ENCODE measurements around the gene TMEM59.
"Not testable (repeated sequence)": the region's sequence is repeated elsewhere in the genome, so short reads cannot be mapped to it uniquely, and the experiment has no call there.

Gene TMEM59

DNA sequence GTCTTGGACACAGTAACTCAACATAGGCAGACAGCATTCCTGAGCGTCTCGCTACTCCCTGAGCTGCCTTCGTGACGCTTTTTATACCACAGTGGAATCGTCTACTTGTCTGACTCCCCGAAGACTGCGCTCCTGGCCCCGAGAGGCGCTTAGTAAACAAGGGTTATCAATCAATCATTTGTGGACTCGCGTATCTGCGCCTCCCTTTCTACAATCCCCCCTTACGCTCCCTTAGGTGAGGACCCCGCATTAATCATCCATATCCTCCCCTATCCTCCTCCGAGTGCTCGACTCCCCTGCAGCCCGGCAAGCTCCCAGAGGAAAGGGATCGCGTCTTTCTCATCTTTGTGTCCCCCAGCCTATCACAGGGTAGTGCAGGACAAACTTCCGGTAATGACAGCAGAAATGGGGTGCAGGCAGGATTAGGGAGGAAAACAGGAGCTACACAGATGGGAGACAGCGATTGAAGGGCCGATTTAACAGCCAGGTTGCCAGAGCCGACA lies 522 bp downstream of the TMEM59 start:
- DNase-seq: no peak

- DNase-seq: no peak
These were observed 1.0 kb downstream of the TMEM59 start for GRCh38 chr1:54051933-54052430.

- not testable (repeated sequence) for DNase-seq
These were observed 2.6 kb downstream of the TMEM59 start for GRCh38 chr1:54050435-54050834.

- DNase-seq: no peak
These were observed 5.4 kb downstream of the TMEM59 start for GRCh38 chr1:54047384-54048305.

GRCh38 chr1:54046671-54047383 lies 6.2 kb downstream of the TMEM59 start:
- DNase-seq: no peak

DNA sequence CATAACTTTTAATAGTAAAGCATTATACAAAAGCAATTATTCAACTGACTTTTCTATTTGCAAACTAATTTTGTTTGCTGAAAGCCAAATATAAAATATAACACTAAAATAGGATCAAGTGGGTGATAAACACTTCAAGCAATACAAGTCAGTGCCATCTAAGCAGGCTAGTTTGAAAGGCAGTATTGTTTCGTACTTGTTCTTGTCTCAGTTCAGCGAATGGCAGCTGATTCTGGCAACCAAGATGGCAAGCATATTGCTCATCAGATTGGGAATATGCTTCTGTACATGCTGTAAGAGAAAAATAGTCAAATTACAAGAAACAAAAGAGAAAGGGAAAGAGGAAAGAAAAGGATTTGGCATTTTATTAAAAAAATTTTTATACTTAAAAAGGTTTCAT lies 7.5 kb downstream of the TMEM59 start:
- DNase-seq: no peak

GRCh38 chr1:54041806-54042205 lies 11.2 kb downstream of the TMEM59 start:
- DNase-seq: no peak

DNA sequence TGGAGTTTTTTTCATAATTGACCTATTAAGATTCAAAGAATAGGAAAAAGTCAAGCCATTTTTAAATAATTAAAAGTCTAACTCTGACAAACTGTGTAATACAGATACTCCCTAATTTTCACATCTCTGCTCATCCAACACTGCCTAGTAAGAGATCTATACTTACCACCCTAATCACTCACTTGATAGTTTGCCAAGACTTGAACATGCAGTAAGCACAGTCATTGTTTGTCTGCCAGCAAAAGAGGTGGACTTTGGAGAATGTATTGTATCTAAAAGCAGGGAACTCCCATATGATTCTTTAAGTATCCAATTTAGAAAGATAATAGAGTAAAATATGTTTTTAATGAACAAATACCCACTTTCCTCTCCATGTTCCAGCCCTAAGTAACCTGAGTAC lies 15.5 kb downstream of the TMEM59 start:
- no peak for DNase-seq

- DNase-seq: no peak
These were observed 24.4 kb downstream of the TMEM59 start for GRCh38 chr1:54028306-54029251.

DNA sequence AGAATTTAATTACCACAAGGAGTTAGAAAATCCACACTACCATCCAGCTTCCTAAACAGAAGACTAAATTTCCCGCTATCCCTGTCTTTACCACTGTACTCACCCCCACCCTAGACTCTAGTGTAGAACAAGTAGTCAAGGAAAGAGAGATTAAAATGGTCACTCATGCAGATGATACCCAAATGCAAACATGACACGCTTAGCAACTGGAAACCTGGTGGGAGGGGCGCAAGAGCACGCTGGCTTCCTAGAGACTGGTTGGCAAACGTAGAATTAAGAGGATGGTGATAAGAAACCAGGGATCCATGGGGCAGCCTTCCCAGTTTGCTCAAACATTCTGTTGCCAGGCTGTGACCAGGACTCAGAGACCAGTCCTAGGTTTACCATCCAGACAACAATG lies 25.2 kb downstream of the TMEM59 start:
- no peak for DNase-seq

GRCh38 chr1:54024811-54025210 lies 28.2 kb downstream of the TMEM59 start:
- not testable (repeated sequence) for DNase-seq

- DNase-seq: no peak
These were observed 28.6 kb downstream of the TMEM59 start for GRCh38 chr1:54024358-54024757.

- not testable (repeated sequence) for DNase-seq
These were observed 33.3 kb downstream of the TMEM59 start for GRCh38 chr1:54019562-54020176.

GRCh38 chr1:54018635-54019034 lies 34.4 kb downstream of the TMEM59 start:
- no peak for DNase-seq

DNA sequence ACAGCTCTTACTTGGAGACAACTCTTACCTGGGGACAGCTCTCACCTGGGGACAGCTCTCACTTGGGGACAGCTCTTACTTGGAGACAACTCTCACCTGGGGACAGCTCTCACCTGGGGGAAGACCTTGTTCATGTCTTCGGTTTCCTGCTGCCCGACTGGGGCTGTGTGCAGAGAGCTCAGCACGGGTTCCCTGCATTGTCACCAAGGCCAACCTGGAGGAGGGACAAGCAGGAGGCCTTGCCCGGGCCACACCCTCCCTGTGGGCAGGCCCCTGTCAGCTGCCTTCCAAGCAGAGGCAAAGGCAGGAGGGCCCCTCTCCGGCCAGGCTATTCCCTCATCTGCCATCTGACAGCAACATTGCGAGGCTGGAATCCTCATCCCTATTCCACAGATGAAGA lies 35.0 kb downstream of the TMEM59 start, which contains the start of gene LDLRAD1:
TSS of gene LDLRAD1 (minus strand) at position 208 of the 400 bp plus-strand sequence. CDS start at position 134, 74 bp downstream.
- no peak for DNase-seq

DNA sequence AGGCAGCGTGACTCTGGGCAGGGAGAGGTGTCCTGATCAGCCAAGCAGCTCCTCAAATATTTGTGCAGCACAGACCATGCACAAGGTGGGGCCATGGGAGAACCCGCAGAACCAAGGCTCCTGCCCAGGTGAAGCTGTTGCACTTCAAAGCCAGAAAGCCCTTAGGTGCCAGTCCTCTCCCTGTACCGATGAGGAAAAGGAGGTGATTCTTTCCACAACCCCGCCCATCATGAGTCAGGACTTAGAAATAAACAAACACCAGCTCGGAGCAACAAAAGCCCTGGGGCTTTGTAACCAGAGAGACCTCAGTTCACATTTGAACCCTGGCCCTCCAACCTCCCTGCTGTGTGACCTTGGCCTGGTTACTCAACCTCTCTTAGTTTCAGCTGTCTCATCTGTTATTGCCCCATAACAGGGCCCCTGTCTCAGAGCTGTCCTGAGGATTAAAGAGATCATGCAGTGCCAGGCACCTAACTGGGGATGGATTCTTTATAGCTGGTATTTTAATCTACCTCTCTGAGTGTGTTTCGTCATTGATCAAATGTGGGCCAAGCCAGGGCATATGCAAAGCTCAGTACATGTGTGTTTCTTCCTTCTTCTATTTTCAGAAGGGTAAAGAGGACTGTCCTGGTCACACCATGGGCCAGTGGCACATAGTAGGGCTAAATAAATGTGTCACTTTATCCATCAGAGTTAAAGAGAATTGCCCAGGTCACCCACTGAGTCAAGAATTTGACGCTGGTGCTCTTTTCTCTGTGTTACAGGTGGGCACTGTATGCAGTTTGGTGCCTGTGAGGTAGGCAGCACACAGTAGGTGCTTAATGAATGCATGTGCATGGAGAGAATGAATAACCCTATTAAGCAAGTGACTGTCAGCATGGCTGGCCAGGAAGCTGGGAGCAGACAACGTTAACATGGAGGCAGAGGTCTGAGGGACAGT lies 36.4 kb downstream of the TMEM59 start:
- no peak for DNase-seq

DNA sequence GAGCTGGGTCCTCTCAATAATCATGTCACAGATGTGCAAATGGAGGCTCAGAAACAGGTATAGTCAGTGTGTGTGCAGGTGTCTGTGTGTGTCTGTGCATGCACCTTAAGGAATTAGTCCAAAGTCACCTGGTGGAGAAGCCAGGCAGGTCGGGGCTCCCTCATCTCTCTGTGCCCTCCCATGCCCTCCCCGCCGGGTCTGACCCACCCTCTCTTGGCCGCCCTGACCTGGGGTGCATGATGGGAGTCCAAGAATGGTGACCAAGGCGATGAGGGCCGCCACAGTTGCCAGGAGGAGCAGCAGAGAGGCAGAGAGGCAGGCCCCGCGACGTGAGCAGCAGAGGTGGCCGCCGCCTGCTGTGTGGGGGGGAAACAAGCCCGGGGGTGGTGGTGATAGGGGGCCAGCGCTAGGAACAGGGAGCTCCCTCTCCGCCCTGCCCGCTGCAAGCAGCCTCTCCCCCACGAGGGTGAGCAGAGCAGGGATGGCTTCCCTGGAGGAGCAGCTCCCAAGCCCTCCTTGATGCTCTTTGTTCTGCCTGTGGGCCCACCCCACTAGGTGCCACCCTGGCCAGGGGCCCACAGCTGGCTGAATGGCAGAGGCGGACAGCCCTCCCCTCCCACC lies 38.9 kb downstream of the TMEM59 start:
- DNase-seq: no peak

DNA sequence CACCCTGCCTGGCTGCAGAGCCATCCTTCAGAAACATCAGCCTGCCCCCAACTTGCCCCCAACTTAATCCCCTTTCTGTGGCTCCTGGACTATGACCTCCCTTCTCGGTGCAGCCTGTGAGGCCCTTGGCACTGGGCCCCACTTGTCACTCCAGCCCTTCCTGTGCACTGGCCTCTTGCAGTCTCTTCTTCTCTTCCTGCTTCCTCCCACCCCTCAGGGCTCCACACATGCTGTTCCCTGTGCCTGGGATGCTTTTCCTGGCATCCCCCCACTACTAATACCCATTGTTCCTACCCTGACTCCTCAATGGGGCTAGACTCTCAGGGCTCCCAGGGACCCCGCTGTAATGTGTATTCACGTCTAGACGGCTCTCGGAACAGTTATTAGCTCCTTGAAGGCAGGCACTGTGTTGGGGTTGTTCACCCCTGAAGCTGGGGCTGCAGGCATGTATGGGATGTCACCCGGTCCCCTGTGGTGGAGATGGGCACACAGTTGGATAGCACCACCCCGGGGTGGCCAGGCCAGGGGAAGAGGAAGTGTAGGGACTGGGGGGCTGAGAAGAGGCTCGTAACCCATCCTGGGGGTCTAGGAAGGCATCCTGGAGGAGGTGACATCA lies 39.5 kb downstream of the TMEM59 start:
- DNase-seq: no peak

- no peak for DNase-seq
These were observed 40.1 kb downstream of the TMEM59 start for GRCh38 chr1:54012863-54013262.

- DNase-seq: no peak
These were observed 41.0 kb downstream of the TMEM59 start for GRCh38 chr1:54012008-54012325.
